Measurements from ENCODE around the gene TRIM2.

TRIM2 gene

DNA sequence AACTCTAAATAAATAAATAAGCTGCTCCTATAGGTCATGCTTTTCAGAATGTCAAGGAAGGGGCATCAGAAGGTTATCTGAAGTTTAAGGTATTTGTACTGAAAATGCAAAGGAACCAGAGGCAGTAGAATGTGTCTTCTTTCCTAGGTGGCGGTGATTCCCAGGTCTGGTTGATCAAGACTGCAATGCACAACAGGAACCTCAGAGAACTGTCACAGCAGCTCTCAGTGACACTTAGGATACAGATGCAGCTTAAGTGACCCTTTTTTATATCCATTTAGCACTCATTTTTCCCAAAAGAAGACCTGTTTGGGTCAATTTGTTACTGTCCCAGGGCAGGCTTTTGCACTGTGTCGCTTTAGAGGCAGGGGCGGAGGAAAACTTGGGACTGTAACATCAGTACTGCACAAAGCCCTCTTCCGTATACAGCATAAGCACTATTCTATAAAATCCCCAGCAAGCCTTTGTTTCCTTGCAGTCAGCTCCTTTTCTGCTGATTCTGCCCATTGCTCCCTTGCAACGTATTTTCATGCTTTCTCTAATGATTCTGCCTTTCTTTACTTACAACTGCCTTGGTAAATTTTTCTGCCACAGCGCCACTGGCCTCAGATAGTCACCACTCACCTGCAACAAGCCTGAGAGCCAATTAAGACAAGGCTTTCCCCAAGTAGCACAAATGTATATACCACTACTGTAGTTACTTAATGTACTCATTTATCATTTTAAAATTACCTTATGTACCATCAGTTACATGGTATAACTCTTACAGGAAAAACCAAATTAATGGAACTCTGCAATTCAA is 138.7 kb downstream of the TRIM2 start:
- no peak for DNase-seq

GRCh38 chr4:153344131-153345011 is 140.1 kb downstream of the TRIM2 start, which contains the start of gene MND1:
Gene MND1, plus strand, starts transcription at chr4:153344688. Its CDS starts 50 bp downstream, at chr4:153344738.
- peak; percentile 37 to 71 for DNase-seq

- DNase-seq, result peak; percentile 40 to 54
Measured at GRCh38 chr4:153345012-153345981, 141.1 kb downstream of the TRIM2 start.

- DNase-seq, result no peak
Measured at GRCh38 chr4:153346031-153346430, 141.8 kb downstream of the TRIM2 start.

DNA sequence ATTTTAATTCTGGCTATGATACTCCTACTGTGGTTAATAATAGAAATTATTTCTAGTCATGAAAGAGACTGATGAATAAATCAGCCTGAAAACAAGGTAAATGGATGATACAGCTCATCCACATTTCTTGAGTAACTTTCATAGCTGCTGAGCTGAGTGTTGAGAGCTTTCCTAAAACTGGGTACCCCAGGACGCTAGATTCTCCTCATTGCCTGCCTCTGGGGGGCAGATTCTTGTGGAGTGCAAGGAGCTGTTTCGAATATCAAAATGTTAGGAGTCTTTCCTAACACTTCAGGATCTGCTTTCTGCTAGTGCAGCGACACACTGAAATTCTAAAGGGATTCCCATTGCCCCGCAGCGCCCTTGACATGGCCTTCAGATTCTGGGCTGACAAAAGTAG is 142.3 kb downstream of the TRIM2 start:
- peak in 1 of 2 experiments; percentile 1 for DNase-seq

GRCh38 chr4:153347117-153347516 is 142.9 kb downstream of the TRIM2 start:
- no peak for DNase-seq

- DNase-seq, result no peak
Measured at GRCh38 chr4:153348006-153348405, 143.8 kb downstream of the TRIM2 start.

- no peak for DNase-seq
Measured at GRCh38 chr4:153349206-153349805, 145.1 kb downstream of the TRIM2 start.

DNA sequence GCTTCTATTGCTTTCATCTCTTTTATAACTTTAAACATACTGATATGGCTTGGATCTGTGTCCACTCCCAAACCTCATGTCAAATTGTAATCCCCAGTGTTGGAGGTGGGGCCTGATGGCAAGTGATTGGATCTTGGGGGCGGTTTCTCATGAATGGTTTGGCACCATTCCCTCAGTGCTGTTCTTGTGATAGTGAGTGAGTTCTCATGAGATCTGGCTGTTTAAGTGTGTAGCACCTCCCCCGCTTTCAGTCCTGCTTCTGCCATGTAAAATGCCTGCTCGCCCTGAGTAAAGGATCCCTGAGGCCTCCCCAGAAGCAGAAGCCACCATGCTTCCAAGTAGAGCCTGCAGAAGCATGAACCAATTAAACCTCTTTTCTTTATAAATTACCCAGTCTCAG is 157.9 kb downstream of the TRIM2 start:
- DNase-seq, result no peak

GRCh38 chr4:153364061-153364460 is 159.8 kb downstream of the TRIM2 start:
- no peak for DNase-seq

DNA sequence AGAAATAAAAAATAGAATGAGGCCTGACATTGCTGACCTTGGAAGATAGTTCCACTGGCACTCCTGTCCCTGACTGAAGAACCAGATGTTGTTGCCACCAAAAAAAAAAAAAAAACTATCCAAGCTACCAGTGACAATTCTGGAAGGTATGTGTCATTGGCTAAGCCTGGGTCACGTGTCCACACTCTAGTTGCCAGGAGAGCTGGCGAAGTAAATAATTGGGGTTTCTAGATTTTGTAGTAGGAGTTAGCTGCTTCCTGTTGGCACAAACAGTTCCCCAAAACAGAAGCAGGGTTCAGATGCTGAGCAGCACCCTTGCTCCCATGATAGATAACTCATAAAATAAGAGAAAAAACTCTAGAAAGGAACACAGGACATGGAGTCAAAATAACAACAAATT is 160.8 kb downstream of the TRIM2 start:
- no peak for DNase-seq

GRCh38 chr4:153366486-153366885 is 162.2 kb downstream of the TRIM2 start:
- DNase-seq, result no peak

DNA sequence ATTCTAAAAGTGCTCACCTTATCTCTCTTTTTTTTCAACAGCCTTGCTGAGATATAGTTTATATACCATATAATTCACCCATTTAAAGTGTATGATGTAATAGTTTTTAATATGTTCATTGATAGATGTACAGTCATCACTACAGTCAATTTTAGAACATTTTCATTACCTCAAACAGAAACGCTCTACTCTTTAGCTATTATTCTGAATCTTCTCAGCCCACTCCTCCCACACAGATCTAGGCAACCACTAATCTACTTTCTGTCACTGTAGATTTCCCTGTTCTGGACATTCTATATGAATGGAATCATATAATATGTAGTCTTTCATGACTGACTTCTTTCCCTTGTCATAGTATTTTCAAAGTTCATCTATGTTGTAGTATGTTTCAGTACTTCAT is 162.8 kb downstream of the TRIM2 start:
- DNase-seq, result no peak

- no peak for DNase-seq
Measured at GRCh38 chr4:153369021-153369420, 164.8 kb downstream of the TRIM2 start.

GRCh38 chr4:153371701-153372234 is 167.5 kb downstream of the TRIM2 start:
- no peak for DNase-seq

DNA sequence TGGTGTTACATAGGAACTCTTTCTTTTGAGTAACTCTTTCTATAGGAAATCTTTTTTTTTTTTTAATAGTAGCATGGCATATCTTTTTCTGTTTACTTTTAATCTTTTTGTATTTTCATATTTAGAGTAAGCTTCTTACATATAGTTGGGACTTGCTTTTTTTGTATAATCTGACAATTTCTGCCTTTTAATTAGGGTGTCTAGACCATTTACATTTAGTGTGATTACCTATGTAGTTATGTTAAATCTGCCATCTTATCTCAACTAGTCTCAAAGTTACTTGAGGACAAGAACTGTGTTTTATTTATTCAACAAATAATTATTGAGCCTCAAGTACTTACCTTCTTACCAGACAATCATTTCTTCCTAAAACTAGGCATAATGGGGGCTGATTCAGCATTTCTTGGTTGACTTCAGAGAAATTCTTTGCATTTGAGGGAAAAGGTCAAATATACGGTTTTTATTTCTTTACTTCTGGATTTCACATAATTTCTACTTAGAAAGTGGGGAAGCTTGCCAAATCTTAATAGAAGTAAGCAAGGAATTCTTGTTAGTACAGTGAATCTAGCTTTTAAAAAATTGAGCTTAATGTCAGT is 168.8 kb downstream of the TRIM2 start:
- DNase-seq, result no peak

DNA sequence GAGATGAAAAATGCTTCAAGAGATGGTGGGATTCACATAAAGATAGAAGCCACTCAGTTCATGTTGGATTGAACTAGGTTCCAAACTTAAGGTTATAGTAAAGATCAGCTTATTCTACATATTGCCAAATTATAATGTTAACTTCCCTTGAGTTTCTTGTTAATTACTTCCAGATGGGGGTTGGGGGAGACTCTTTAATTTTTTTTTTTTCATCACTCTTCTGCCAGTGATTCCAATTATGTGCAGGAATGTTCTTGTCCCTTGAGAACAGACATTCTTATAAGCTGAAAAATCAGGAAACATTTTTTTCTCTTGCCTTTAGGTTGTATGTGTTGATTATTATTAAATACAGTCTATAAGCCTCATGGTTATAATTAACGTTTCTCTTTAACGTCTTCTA is 170.2 kb downstream of the TRIM2 start:
- DNase-seq, result no peak

- no peak for DNase-seq
Measured at GRCh38 chr4:153375303-153375702, 171.1 kb downstream of the TRIM2 start.

- DNase-seq, result no peak
Measured at GRCh38 chr4:153383131-153383530, 178.9 kb downstream of the TRIM2 start.

DNA sequence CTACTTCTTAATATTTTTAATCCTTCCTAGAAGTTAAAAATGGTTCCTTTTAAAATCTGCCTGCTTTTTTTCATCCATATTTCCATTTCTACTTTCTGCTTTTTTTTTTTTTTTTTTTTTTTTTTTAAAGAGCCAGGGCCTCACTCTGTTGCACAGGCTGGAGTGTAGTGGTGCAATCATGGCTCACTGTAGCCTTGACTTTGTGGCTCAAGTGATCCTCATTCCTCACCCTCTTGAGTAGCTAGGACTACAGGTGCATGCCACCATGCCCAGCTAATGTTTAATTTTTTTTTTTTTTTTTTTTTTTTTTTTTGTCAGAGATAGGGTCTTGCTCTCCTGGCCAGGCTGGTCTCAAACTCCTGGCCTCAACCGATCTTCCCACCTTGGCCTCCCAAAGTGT is 179.9 kb downstream of the TRIM2 start:
- DNase-seq, result no peak

- no peak for DNase-seq
Measured at GRCh38 chr4:153385784-153386183, 181.5 kb downstream of the TRIM2 start.

- no peak for DNase-seq
Measured at GRCh38 chr4:153387981-153388380, 183.7 kb downstream of the TRIM2 start.

Measured in NCI-H524 (cell line).